Renal cortical epithelial cell (primary cell): Measurements from ENCODE around the gene PEX12. TPM values are rescaled to one million over a fixed set of nuclear protein-coding genes. Genes with fewer than 3 reads are reported as not detected.
"Not testable (repeated sequence)": the region's sequence is repeated elsewhere in the genome, so short reads cannot be mapped to it uniquely, and the experiment has no call there.

ENCODE experiments used
- DNase-seq: peaks from one replicate; pipeline ENCODE4 v3.0.0-alpha.2; 2011; ENCODE audit warnings: low read depth
- total RNA-seq: library from RNA; depleted of rRNA; stranded (reverse); fragments of >200 nt; gene quantifications from 2 replicates; pipeline ENCODE4 v1.2.3, GENCODE V29; 2014

The PEX12 gene
- total RNA-seq, result 3.0 and 5.6 TPM in 2 replicates

GRCh38 chr17:35578197-35578928 lies at the start of gene PEX12:
PEX12 (minus strand) TSS chr17:35578571; CDS start chr17:35578021, 550 bp downstream.
- peak; percentile 89 for DNase-seq

GRCh38 chr17:35627417-35627816 lies 49.0 kb upstream of the PEX12 start:
- peak; percentile 71 for DNase-seq

- no peak for DNase-seq
Measured at GRCh38 chr17:35621768-35622167, 43.4 kb upstream of the PEX12 start.

- DNase-seq, result no peak
Measured at GRCh38 chr17:35618628-35619027, 40.3 kb upstream of the PEX12 start.

- no peak for DNase-seq
Measured at GRCh38 chr17:35617505-35617904, 39.1 kb upstream of the PEX12 start.

- DNase-seq, result no peak
Measured at GRCh38 chr17:35616536-35616935, 38.2 kb upstream of the PEX12 start.

GRCh38 chr17:35614810-35615209 lies 36.4 kb upstream of the PEX12 start:
- no peak for DNase-seq

- peak; percentile 57 for DNase-seq
Measured at GRCh38 chr17:35612924-35613521, 34.7 kb upstream of the PEX12 start.

- not testable (repeated sequence) for DNase-seq
Measured at GRCh38 chr17:35610746-35611145, 32.4 kb upstream of the PEX12 start.

GRCh38 chr17:35609831-35610230 lies 31.5 kb upstream of the PEX12 start:
- DNase-seq, result no peak

GRCh38 chr17:35607239-35607847 lies 29.0 kb upstream of the PEX12 start:
- DNase-seq, result no peak

GRCh38 chr17:35605678-35606077 lies 27.3 kb upstream of the PEX12 start:
- peak; percentile 16 for DNase-seq

- no peak for DNase-seq
Measured at GRCh38 chr17:35603674-35604073, 25.3 kb upstream of the PEX12 start.

GRCh38 chr17:35597604-35598003 lies 19.2 kb upstream of the PEX12 start:
- DNase-seq, result no peak

- no peak for DNase-seq
Measured at GRCh38 chr17:35596530-35597233, 18.3 kb upstream of the PEX12 start.

GRCh38 chr17:35596072-35596471 lies 17.7 kb upstream of the PEX12 start:
- DNase-seq, result no peak

- DNase-seq, result peak; percentile 95
Measured at GRCh38 chr17:35588196-35588920, 10.0 kb upstream of the PEX12 start.

GRCh38 chr17:35587074-35587961 lies 8.9 kb upstream of the PEX12 start, which contains the start of gene AP2B1:
AP2B1 (plus strand) TSS chr17:35587322; CDS start chr17:35594031, 6,709 bp downstream.
- DNase-seq, result peak; percentile 88

- no peak for DNase-seq
Measured at GRCh38 chr17:35586569-35587073, 8.2 kb upstream of the PEX12 start.

GRCh38 chr17:35584061-35584460 lies 5.7 kb upstream of the PEX12 start:
- DNase-seq, result no peak
